HG02840 (cell line): ENCODE measurements around the gene BUB1.
"Not testable (repeated sequence)": the region's sequence is repeated elsewhere in the genome, so short reads cannot be mapped to it uniquely, and the experiment has no call there.

ENCODE experiments used
- ATAC-seq: cut with Tn5 transposase; IDR thresholded peaks from one replicate; pipeline ENCODE4 v1.9.1; 2021; ENCODE audit warnings: mild to moderate bottlenecking, moderate library complexity, moderate number of reproducible peaks; ENCODE audit not compliant: unreplicated experiment, low FRiP score

Gene BUB1

DNA sequence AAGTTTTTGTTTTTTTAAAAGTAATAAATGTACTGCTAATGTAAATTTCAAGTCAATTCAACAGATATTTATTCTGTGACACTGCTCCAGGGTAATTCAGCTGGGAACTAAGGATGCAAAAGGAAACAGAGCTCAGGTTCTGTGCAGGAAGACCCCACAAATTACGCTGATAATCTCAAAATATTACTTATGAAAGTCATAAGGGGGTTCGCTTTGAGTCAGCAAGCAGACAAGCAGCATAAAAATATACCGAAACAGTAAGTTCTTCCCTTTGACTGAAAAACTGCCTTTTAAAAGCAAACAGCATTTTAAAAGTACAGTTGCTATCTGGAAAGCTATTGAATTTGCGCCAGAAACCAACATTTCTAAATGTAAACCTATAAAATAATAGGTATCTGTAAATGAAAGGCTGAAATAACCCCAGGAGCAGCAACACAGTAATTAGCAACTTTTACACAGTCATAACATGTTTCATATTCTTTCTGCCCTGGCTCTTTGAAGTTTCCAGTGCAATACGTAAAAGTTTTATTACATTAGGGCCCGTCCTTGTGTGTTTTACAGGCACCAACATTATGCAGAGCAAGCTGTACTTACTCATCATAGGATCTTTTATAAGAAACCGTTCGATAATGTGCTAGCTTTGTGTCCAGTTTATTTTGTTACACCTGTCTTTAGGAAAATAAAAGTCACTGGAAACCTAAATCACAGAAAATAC lies 68.9 kb downstream of the BUB1 start:
- not testable (repeated sequence) for ATAC-seq

- ATAC-seq = not testable (repeated sequence)
Observed at GRCh38 chr2:110605057-110605456, 72.8 kb downstream of the BUB1 start.

- not testable (repeated sequence) for ATAC-seq
Observed at GRCh38 chr2:110603917-110604591, 73.8 kb downstream of the BUB1 start.

DNA sequence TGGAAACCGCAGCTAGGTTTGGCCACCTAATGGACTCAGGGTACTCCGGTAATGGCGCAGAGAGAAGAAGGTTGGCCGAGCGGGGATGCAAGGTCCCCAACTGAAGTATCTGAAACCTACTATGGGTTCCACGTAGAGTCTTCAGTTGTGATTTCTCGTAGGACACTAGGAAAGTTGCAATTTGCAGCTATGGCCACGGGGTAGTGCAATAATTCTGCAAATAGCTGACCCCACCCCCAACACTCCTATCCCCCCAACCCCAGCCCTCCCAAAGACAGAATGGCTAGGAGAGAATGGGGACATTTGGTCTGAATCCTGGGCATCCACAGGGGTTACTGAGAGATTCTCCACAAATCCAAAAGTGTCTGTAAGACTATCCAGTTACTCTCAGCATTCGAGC lies 75.7 kb downstream of the BUB1 start:
- not testable (repeated sequence) for ATAC-seq

GRCh38 chr2:110591973-110592372 lies 85.9 kb downstream of the BUB1 start:
- ATAC-seq = not testable (repeated sequence)

DNA sequence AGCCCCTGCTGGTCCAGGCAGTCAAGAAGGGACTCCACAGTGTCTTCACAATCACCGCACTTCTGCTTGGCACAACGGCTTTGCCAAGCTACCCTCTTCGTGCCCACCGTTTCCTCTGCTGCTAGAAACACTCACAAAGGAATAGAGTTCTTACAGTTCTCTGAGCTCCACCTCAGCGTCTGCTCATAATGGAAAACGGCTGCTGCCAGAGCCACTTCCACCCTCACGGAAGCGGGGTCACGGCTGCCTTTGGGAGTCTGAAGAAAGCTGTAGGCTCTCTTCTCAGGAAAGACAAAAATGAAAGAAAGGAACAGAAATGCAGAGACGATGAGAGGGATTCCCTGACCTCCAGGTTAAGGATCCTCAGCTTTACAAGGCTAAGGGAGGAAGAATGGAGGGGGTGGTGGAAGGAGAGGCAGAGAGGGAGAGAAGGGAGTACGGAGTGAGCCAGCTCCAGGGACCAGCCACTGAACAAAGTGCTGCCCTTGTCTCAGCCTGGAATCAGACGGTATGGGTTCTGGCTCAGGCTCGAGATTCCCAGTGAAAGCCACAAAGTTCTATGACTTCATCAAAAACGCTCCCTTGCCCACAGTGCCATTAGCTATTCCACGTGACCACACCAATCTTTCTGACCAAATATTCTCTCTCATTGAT lies 88.1 kb downstream of the BUB1 start:
- not testable (repeated sequence) for ATAC-seq

GRCh38 chr2:110588520-110588919 lies 89.3 kb downstream of the BUB1 start:
- ATAC-seq = not testable (repeated sequence)
